Heart left ventricle (tissue), 16 donors: ENCODE measurements around the gene MYOF. TPM values are rescaled to one million over a fixed set of nuclear protein-coding genes. Genes with fewer than 3 reads are reported as not detected.

Experiments
- ATAC-seq, 4 donors: fragments of 200-7000 bp; cut with Tn5 transposase; one replicate each; pipeline ENCODE4 v1.9.1; 2020 to 2022; ENCODE audit warnings: moderate library complexity in 4 of 4, mild to moderate bottlenecking in 3 of 4, moderate number of reproducible peaks in 1 of 4
- DNase-seq, 5 donors: peaks; one replicate each; pipeline ENCODE4 v3.0.0-alpha.2; 2020
- H3K27ac ChIP-seq, 12 donors: fragments of 200-600 bp; sonication (generic) in 4 of 12; one replicate each; pipeline versions ENCODE4 v1.5.0 to v1.8.0; 2016 to 2022; ENCODE audit warnings: mild to moderate bottlenecking in 2 of 12
- H3K27me3 ChIP-seq, 9 donors: fragments of 200-600 bp; sonication (generic) in 2 of 9; one replicate each; pipeline versions ENCODE4 v1.5.1 to v1.8.0; 2016 to 2022; ENCODE audit warnings: mild to moderate bottlenecking in 3 of 9
- H3K36me3 ChIP-seq, 9 donors: fragments of 200-600 bp; sonication (generic) in 2 of 9; one replicate each; pipeline versions ENCODE4 v1.5.0 to v1.8.0; 2018 to 2022; ENCODE audit warnings: mild to moderate bottlenecking in 2 of 9
- H3K4me1 ChIP-seq, 12 donors: fragments of 200-600 bp; sonication (generic) in 4 of 12; one replicate each; pipeline versions ENCODE4 v1.5.0 to v1.8.0; 2016 to 2022; ENCODE audit warnings: mild to moderate bottlenecking in 3 of 12
- H3K4me3 ChIP-seq, 12 donors: fragments of 200-600 bp; sonication (generic) in 4 of 12; one replicate each; pipeline versions ENCODE4 v1.5.0 to v1.8.0; 2017 to 2022; ENCODE audit warnings: mild to moderate bottlenecking in 9 of 12, moderate library complexity in 4 of 12
- H3K9me3 ChIP-seq, 12 donors: fragments of 200-600 bp; sonication (generic) in 4 of 12; one replicate each; pipeline versions ENCODE4 v1.5.0 to v1.8.0; 2016 to 2022; ENCODE audit warnings: mild to moderate bottlenecking in 1 of 12
- CTCF ChIP-seq, 12 donors: fragments of 200-600 bp; sonication (generic) in 4 of 12; IDR thresholded peaks; one replicate each; pipeline versions ENCODE4 v1.5.0 to v1.8.0; 2018 to 2022; ENCODE audit warnings: antibody characterized with exemption in 12 of 12, mild to moderate bottlenecking in 5 of 12
- POLR2A ChIP-seq, 2 donors: fragments of 450-650 bp; IDR thresholded peaks; one replicate each; pipeline ENCODE4 v1.6.1; 2017; ENCODE audit warnings: antibody characterized with exemption in 2 of 2, mild to moderate bottlenecking in 2 of 2, moderate library complexity in 2 of 2
- WGBS, 4 donors: extraction: QIAGEN DNeasy Blood & Tissue Kit in 2 of 4; methylation state at CpG; one replicate each; pipeline versions ENCODE4 v1.1.5 to v1.1.7; 2013 to 2018; 5-methylcytosine and 5-hydroxymethylcytosine counted together
- intact Hi-C, 10 donors: fragments of 100-400 bp; cut with DNase I; formaldehyde crosslinking; loops; one replicate each; pipeline versions ENCODE4 v1.11.1 to v1.14.2; 2022
- polyA plus RNA-seq, 2 donors: library from polyadenylated mRNA; stranded (reverse); fragments of 200-250 nt; gene quantifications; one replicate each; pipeline ENCODE4 v1.2.3, GENCODE V29; 2013
- total RNA-seq, 9 donors: library from RNA; depleted of rRNA in 2 of 9; stranded (reverse); fragments of >200 nt in 2 of 9; fragmentation: NEBNext Ultra II Directional in 3 of 9; extraction: Animal tissue kit (Norgen Biotek cat#: 25700) in 3 of 9; gene quantifications; one replicate each; pipeline versions ENCODE4 v1.1.0 to v1.2.4, GENCODE V29; 2016 to 2023
- donor health status: ischemic (EF 13 %, LVEDD 7.1; RV severe dilation, severe dysfunction).
- donor health status: healthy with polysubstance abuse.
- donor health status: DM: no; HTN: yes; CAD: no.
- donor health status: DM: no; HTN: no; CAD: no.
- donor health status: ischemic (EF 25% LVEDD 6.9; RV normal size, moderate dysfunction).
- donor health status: ischemic (EF 25% LVEDD 5.7; RV mildly dilated, moderate dysfunction).
- donor health status: healthy.
- donor health status: DM: yes; HTN: yes; CAD: no.
- donor health status: ischemic (EF 35%, LVEDD 5.7; RV mildly dilated, moderate dysfunction).
- donor health status: nonischemic (EF 11% LVEDD 7.7; RV severe dilation, severe dysfunction).
- donor health status: DM: yes; HTN: yes; CAD: no.
- donor health status: PGD.
- donor health status: ischemic (EF 29% LVEDD 5.4; RV normal size, mild dysfunction).
- donor health status: nonischemic (EF 23%, LVEDD 6.1; RV moderate dilation, normal function).

MYOF gene
- total and polyA plus RNA-seq, 11 donors, result 13.2 to 64.5 (median 21.6) TPM

GRCh38 chr10:93299195-93299594 lies 182.9 kb downstream of the MYOF start:
- TF ChIP-seq POLR2A (IDR thresholded peaks at IDR 0.05) (no peak), CTCF (IDR thresholded peaks at IDR 0.05) (no peak)
- Histone ChIP-seq H3K27ac (no peak overlapping the region), H3K4me1 (no peaks in the 10 kb centered on the region), H3K9me3 (no peaks in the 10 kb centered on the region), H3K27me3 (no peaks in the 10 kb centered on the region), H3K36me3 (no peaks in the 10 kb centered on the region), H3K4me3 (no peak overlapping the region)
- WGBS, 4 donors, result 62 to 73% (median 67%) methylated on average over 6 of the region's 6 CpGs
- ATAC-seq (no peak), DNase-seq (no peak)
- intact Hi-C loops, result no loop called here

GRCh38 chr10:93296151-93296550 lies 186.0 kb downstream of the MYOF start:
- DNase-seq (no peak), ATAC-seq (no peak)
- Histone ChIP-seq H3K9me3 (no peaks in the 10 kb centered on the region), H3K36me3 (no peaks in the 10 kb centered on the region), H3K4me1 (no peaks in the 10 kb centered on the region), H3K27me3 (no peaks in the 10 kb centered on the region), H3K4me3 (no peak overlapping the region), H3K27ac (no peak overlapping the region)
- intact Hi-C loops, result no loop called here
- TF ChIP-seq CTCF (IDR thresholded peaks at IDR 0.05) (no peak), POLR2A (IDR thresholded peaks at IDR 0.05) (no peak)
- WGBS, 4 donors, result 74 to 82% (median 78%) methylated on average over 4 of the region's 4 CpGs

- WGBS, 4 donors, result 75 to 80% (median 78%) methylated on average over 2 of the region's 2 CpGs
- TF ChIP-seq CTCF (IDR thresholded peaks at IDR 0.05), result no peak
- no peak for TF ChIP-seq POLR2A (IDR thresholded peaks at IDR 0.05)
- no peaks in the 10 kb centered on the region for H3K27me3 ChIP-seq
- intact Hi-C loops, result no loop called here
- H3K27ac ChIP-seq, result no peak overlapping the region
- DNase-seq, result no peak
- no peak for ATAC-seq
- H3K36me3 ChIP-seq, result no peaks in the 10 kb centered on the region
- H3K4me3 ChIP-seq, result no peak overlapping the region
- H3K4me1 ChIP-seq, result peaks cover 0 to under 1% (median 0%) of the 10 kb centered on the region in 12 donors
- H3K9me3 ChIP-seq, result no peaks in the 10 kb centered on the region
These were observed 188.1 kb downstream of the MYOF start for GRCh38 chr10:93293999-93294398.

GRCh38 chr10:93290661-93291354 lies 191.3 kb downstream of the MYOF start:
- 46 to 71% (median 60%) methylated on average over 5 of the region's 5 CpGs for WGBS, 4 donors
- TF ChIP-seq CTCF (IDR thresholded peaks at IDR 0.05) (no peak), POLR2A (IDR thresholded peaks at IDR 0.05) (no peak)
- intact Hi-C loops, result no loop called here

More at GRCh38 chr10:93290661-93291354, 191.3 kb downstream of the MYOF start:
- no peaks in the 10 kb centered on the region for H3K36me3 ChIP-seq
- peaks cover 0 to 3% (median 0%) of the 10 kb centered on the region in 12 donors for H3K4me1 ChIP-seq
- H3K27ac ChIP-seq, result no peak overlapping the region
- DNase-seq, result no peak
- no peaks in the 10 kb centered on the region for H3K27me3 ChIP-seq
- H3K9me3 ChIP-seq, result no peaks in the 10 kb centered on the region
- no peak overlapping the region for H3K4me3 ChIP-seq
- ATAC-seq, result peak in 1 of 4 donors; percentile 24
